GM19324 (cell line): ENCODE data around the gene IL2.
A peak's percentile ranks its signal among the peaks of the same experiment; 100 is the strongest.

Experiments used
- ATAC-seq: cut with Tn5 transposase; IDR thresholded peaks from one replicate; pipeline ENCODE4 v1.9.1; 2021; ENCODE audit warnings: mild to moderate bottlenecking, moderate library complexity; ENCODE audit not compliant: unreplicated experiment, low FRiP score

Gene IL2

GRCh38 chr4:122456231-122457116 lies at the start of gene IL2:
Gene IL2, minus strand, starts transcription at chr4:122456725. Its CDS starts 285 bp downstream, at chr4:122456440.
- no peak for ATAC-seq

GRCh38 chr4:122503214-122503613 lies 46.7 kb upstream of the IL2 start:
- ATAC-seq = no peak

- ATAC-seq = no peak
These were observed 44.5 kb upstream of the IL2 start for GRCh38 chr4:122500852-122501501.

- no peak for ATAC-seq
These were observed 32.5 kb upstream of the IL2 start for GRCh38 chr4:122489061-122489460.

- no peak for ATAC-seq
These were observed 27.0 kb upstream of the IL2 start for GRCh38 chr4:122483481-122483880.

GRCh38 chr4:122481766-122482405 lies 25.4 kb upstream of the IL2 start:
- no peak for ATAC-seq

GRCh38 chr4:122480655-122481487 lies 24.3 kb upstream of the IL2 start:
- no peak for ATAC-seq

- no peak for ATAC-seq
These were observed 23.5 kb upstream of the IL2 start for GRCh38 chr4:122479935-122480416.

- no peak for ATAC-seq
These were observed 20.2 kb upstream of the IL2 start for GRCh38 chr4:122476745-122477144.

- ATAC-seq = no peak
These were observed 19.6 kb upstream of the IL2 start for GRCh38 chr4:122476126-122476525.

GRCh38 chr4:122475233-122475632 lies 18.7 kb upstream of the IL2 start:
- ATAC-seq = no peak

GRCh38 chr4:122469457-122469856 lies 12.9 kb upstream of the IL2 start:
- no peak for ATAC-seq

GRCh38 chr4:122458625-122459024 lies 2.1 kb upstream of the IL2 start:
- ATAC-seq = peak; percentile 62

- no peak for ATAC-seq
These were observed 3.0 kb downstream of the IL2 start for GRCh38 chr4:122453384-122453995.

GRCh38 chr4:122450847-122451246 lies 5.7 kb downstream of the IL2 start:
- ATAC-seq = no peak

- ATAC-seq = no peak
These were observed 22.2 kb downstream of the IL2 start for GRCh38 chr4:122434285-122434684.

- ATAC-seq = no peak
These were observed 25.2 kb downstream of the IL2 start for GRCh38 chr4:122431351-122431750.

GRCh38 chr4:122423246-122423645 lies 33.3 kb downstream of the IL2 start:
- no peak for ATAC-seq

GRCh38 chr4:122412547-122412946 lies 44.0 kb downstream of the IL2 start:
- ATAC-seq = no peak

- ATAC-seq = no peak
These were observed 52.7 kb downstream of the IL2 start for GRCh38 chr4:122403861-122404260.
